Measurements from ENCODE around the gene DMAP1.

DNA sequence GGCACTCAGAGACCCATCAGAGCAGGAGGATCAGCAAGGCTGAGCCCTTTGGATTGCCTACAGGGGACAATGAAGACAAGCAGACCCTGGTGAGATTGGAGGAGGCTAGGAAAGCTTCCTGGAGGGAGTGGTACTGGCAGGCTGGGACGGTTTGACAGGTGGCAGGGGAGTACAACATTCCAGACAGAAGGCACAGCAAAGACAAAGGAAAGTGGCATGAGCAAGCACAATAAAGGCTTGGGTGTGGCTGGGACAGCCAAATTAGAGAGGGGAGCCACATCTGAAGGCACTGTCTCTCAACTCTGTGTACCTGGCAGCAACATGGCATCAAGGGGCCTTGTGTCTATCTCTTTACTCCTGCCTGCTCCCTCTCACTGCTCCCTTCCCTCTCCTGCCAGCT, 38.2 kb downstream of the DMAP1 start:
- TF ChIP-seq POLR2A (IDR thresholded peaks at IDR 0.05) (no peak), CTCF (IDR thresholded peaks at IDR 0.05) (no peak)
